Measurements from ENCODE around the gene RERE.

Gene RERE

GRCh38 chr1:8477166-8477982 is 340.1 kb downstream of the RERE start:
- TF ChIP-seq CTCF (conservative IDR thresholded peaks at IDR 0.05; ENCODE audit: control insufficient read depth, insufficient read depth, low read depth, low read length): no peak
- DNase-seq (ENCODE audit: low read depth): peak; percentile 81
- no peak overlapping the region for H3K4me3 ChIP-seq (ENCODE audit: control insufficient read depth, low read depth, low read length)

DNA sequence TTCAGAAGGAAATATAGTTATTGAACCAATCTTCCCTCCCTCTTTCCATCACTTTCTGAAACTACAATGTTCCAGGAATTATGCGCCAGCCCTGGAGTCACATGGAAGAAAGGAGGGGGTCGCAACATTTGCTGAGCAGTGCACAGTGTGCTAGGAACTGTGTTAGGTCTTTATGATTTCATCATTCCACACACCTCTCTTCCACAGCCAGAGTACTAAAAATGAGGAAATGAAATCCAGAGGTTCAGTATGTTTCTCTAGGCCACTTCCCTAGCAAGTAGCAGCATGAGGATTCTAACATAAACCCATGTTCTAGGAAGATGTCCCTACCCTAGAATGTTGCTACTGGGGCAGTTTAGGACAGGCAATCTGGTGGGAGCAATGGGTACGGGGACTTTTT is 341.4 kb downstream of the RERE start:
- DNase-seq (ENCODE audit: low read depth): no peak
- no peak for TF ChIP-seq CTCF (conservative IDR thresholded peaks at IDR 0.05; ENCODE audit: control insufficient read depth, insufficient read depth, low read depth, low read length)

DNA sequence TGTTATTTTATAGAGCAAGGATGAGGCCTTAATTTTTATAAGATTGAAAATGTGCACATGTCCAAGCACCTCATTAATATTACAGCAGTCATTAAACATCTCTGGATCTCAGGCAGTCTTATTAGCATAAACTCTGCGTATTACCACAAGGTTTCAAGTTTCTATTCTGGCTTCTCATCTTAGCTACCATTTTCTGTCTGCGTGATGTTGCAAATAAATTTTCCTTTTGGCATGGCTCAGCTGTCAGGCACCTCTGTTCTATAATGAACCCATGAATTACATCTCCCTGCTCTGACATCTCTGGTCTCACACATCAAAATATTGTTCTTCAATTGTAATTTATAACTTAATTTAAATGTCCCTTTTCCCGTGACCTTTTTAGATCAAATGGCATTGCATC is 343.1 kb downstream of the RERE start:
- no peak for DNase-seq (ENCODE audit: low read depth)
- TF ChIP-seq CTCF (conservative IDR thresholded peaks at IDR 0.05; ENCODE audit: control insufficient read depth, insufficient read depth, low read depth, low read length): no peak
- no peak overlapping the region for H3K4me3 ChIP-seq (ENCODE audit: control insufficient read depth, low read depth, low read length)

More for the DNA sequence above, 341.4 kb downstream of the RERE start:
- H3K4me3 ChIP-seq (ENCODE audit: control insufficient read depth, low read depth, low read length): no peak overlapping the region

DNA sequence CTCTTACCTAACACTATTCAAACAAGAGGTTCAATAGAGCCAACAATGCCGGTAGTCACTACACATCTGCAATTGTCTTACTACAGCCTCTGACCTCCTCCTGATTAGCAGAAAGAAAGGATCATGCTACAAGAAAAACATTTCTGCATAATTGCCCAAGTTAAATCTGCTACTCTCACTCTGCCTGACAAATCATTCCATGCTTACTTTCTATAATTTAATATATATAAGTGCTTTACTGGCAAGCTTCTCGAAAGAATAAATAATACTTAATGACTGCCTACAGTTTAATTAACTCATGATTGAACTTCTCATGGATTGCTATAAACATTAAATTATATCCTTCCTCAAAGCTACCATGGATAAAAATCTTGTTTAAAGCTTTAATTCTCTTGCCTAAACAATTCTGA is 343.5 kb downstream of the RERE start:
- TF ChIP-seq CTCF (conservative IDR thresholded peaks at IDR 0.05; ENCODE audit: control insufficient read depth, insufficient read depth, low read depth, low read length): no peak
- no peak for DNase-seq (ENCODE audit: low read depth)
- H3K4me3 ChIP-seq (ENCODE audit: control insufficient read depth, low read depth, low read length): no peak overlapping the region

- no peak overlapping the region for H3K4me3 ChIP-seq (ENCODE audit: control insufficient read depth, low read depth, low read length)
- no peak for TF ChIP-seq CTCF (conservative IDR thresholded peaks at IDR 0.05; ENCODE audit: control insufficient read depth, insufficient read depth, low read depth, low read length)
- DNase-seq (ENCODE audit: low read depth): no peak
Measured at GRCh38 chr1:8473121-8473875, 344.1 kb downstream of the RERE start.

- no peak for DNase-seq (ENCODE audit: low read depth)
- no peak overlapping the region for H3K4me3 ChIP-seq (ENCODE audit: control insufficient read depth, low read depth, low read length)
- TF ChIP-seq CTCF (conservative IDR thresholded peaks at IDR 0.05; ENCODE audit: control insufficient read depth, insufficient read depth, low read depth, low read length): no peak
Measured at GRCh38 chr1:8472668-8473067, 344.8 kb downstream of the RERE start.
